NCI-H128 (cell line): ENCODE data around the gene ANAPC2.
A peak's percentile ranks its signal among the peaks of the same experiment; 100 is the strongest.

Experiments
- DNase-seq: peaks from one replicate; lab custom pipeline; 2025; ENCODE audit not compliant: unreplicated experiment; lab: John Stamatoyannopoulos, UW

Gene ANAPC2, protein sequence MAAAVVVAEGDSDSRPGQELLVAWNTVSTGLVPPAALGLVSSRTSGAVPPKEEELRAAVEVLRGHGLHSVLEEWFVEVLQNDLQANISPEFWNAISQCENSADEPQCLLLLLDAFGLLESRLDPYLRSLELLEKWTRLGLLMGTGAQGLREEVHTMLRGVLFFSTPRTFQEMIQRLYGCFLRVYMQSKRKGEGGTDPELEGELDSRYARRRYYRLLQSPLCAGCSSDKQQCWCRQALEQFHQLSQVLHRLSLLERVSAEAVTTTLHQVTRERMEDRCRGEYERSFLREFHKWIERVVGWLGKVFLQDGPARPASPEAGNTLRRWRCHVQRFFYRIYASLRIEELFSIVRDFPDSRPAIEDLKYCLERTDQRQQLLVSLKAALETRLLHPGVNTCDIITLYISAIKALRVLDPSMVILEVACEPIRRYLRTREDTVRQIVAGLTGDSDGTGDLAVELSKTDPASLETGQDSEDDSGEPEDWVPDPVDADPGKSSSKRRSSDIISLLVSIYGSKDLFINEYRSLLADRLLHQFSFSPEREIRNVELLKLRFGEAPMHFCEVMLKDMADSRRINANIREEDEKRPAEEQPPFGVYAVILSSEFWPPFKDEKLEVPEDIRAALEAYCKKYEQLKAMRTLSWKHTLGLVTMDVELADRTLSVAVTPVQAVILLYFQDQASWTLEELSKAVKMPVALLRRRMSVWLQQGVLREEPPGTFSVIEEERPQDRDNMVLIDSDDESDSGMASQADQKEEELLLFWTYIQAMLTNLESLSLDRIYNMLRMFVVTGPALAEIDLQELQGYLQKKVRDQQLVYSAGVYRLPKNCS

DNA sequence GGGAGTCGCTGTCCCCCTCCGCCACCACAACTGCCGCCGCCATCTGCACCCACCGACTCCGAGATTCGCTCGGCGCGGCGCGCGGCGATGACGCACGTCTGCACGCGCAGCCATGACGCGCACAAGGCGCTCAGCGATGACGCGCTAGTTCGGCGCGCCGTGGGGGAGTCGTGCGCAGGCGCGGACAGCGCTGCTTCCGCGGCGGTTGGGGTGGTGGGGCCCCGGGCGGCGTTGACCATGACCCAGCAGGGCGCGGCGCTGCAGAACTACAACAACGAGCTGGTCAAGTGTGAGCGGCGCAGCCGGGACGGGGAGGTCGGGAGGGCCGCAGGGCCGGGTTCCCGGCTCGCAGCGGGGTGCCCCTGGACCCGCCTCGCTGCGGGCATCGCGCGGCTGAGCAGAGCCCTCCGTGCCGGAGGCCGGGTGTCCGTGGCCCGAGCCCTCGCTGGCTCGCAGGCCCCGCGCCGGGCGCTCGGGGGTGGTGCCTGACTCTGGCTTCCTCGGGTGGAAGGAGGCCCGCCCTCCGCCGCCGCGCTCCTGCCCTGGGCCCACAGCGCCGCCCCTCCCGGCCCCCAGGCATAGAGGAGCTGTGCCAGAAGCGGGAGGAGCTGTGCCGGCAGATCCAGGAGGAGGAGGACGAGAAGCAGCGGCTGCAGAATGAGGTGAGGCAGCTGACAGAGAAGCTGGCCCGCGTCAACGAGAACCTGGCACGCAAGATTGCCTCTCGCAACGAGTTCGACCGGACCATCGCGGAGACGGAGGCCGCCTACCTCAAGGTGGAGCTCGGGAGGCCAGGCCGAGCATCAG, at the start of gene ANAPC2, which contains the start of gene SSNA1:
TSS of gene ANAPC2 (minus strand) at position 71 of the 807 bp plus-strand sequence. CDS start at position 43, 28 bp downstream.
TSS of gene SSNA1 (plus strand) at position 187 of the 807 bp plus-strand sequence. CDS start at position 238, 51 bp downstream.
- peak; percentile 83 for DNase-seq

DNA sequence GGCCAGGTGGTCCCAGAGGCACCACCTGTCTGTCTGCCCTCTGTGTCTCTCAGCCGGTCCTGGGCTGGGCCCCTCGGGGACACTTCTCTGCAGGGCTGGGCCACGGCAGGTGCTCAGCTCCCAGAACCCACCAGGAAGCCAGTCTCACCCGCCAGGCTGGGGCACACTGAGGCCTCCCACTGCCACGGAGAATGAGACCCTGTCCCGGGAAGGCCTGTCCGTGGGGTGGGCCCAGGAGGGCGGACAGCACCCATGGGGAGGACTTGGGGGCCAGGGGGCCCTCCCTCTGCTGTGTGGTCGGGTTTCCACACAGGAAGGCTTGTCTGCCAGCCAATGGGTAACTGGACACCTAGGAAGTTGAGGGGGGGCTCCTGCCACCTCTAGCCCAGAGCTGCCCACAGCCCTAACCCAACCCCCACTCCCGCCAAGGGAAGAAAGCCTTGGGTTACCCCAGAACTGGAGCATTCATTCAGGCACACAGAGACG, 48.6 kb upstream of the ANAPC2 start:
- peak; percentile 31 for DNase-seq

DNA sequence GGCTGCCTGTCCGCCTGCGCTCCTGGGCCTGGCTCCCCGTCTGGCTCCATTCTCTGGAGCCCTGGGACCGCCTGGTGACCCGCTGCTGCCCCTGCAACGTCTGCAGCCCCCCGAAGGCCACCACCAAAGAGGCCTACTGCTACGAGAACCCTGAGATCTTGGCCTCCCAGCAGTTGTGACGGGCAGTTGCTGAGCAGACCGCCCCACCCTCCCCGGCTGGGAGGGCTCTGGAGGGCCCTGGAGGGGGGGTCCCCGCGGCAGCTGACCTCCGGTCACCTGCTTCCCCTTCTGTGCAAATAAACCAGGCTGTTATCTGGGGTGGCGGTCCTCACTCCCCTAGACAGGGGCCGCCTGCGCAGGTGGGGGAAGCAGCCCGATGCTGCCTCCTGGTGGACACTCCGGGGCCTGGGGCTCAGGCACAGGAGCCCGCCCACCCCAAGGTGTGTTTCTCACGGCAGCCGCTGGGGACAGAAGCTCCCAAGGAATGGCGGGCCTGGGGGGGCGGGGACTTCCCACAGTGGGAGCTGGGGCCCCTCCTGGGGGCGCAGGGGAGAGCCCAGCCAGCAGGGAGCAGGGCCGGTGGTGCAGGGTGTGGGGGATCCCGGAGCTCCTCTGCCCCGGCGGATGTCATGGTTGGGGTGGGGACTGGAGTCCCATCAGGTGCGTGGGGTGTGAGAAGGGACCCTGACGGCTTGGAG, 48.0 kb upstream of the ANAPC2 start:
- DNase-seq: peak; percentile 81

DNA sequence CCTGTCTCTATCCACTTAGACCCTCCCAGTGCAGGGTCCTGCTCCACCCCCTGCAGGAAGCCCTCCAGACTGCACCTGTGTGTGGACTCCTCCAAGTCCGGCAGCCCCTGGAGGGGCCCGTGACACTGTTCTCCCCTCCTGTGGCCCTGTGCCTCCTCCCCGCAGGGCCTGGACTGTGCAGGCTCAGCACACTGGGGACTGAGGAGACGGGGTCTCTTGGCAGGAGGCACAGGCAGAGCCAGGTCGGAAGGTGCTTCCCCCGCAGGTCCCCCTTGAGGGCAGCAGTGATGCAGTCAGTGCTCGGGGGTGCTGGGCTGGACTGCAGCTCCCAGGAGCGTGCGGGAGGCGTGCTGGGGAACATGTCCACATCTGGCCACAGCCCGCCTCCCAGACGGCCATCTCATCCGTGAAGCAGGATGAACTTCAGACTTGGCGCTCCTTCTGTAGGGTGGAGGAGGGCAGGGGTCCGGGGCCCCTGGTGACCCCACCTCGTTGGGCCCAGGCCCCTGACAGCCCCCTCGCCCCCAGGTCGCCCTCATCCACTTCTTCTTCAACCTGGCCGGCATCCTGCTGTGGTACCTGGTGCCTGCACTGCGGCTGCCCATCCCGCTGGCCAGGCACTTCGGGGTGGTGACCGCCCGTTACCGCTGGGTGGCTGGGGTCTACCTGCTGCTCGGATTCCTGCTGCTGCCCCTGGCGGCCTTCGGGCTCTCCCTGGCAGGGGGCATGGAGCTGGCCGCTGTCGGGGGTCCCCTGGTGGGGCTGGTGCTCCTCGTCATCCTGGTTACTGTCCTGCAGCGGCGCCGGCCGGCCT, 47.3 kb upstream of the ANAPC2 start:
- DNase-seq: no peak

DNA sequence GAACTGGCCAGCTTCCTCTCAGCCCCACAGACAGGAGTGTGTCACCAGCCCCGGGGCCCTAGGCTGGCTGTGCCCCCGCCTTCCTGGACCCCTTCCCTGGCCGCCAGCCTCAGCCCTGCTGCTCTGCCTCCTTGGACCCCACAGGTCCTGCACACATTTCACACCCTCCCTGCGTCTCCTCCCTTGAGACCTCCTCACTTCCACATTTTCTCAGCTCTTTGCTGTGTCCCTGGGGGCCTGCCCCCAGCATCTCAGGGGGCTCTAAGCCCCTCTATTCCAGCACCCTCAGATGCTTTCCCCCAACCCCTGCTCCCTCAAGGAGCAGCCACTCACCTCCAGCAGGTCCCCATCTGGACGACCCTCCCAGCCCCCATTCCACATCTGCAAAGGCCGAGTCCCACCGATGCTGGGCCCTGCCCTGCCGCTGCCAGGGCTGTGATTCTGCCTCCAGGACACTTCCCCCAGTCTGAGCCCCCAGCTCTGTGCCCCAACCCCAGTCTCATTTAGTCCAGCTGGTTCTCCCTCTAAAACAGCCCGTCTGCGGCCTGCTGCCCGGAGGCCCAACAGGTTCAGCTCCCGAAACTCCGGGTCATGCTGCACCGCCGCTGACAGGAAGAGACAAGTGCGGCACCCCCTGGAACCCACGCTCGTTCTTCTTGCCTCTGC, 46.5 kb upstream of the ANAPC2 start:
- DNase-seq: no peak

DNA sequence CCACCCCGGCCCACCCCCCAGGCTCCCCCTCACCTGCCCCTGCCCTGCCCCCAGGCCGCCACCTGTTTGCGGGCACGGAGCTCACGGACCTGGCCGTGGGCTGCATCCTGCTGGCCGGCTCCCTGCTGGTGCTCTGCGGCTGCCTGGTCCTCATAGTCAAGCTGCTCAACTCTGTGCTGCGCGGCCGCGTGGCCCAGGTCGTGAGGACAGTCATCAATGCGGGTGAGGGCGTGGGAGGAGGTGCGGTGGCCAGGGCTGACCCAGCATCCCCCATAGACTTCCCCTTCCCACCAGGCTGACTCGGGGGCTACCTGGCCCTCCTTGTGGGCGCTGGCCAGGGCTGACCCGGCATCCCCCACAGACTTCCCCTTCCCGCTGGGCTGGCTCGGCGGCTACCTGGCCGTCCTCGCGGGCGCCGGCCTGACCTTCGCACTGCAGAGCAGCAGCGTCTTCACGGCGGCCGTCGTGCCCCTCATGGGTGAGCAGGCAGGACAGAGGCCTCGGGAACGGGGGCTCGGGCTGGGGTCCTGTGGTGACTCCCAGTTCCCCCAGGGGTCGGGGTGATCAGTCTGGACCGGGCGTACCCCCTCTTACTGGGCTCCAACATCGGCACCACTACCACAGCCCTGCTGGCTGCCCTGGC, 45.8 kb upstream of the ANAPC2 start:
- no peak for DNase-seq

DNA sequence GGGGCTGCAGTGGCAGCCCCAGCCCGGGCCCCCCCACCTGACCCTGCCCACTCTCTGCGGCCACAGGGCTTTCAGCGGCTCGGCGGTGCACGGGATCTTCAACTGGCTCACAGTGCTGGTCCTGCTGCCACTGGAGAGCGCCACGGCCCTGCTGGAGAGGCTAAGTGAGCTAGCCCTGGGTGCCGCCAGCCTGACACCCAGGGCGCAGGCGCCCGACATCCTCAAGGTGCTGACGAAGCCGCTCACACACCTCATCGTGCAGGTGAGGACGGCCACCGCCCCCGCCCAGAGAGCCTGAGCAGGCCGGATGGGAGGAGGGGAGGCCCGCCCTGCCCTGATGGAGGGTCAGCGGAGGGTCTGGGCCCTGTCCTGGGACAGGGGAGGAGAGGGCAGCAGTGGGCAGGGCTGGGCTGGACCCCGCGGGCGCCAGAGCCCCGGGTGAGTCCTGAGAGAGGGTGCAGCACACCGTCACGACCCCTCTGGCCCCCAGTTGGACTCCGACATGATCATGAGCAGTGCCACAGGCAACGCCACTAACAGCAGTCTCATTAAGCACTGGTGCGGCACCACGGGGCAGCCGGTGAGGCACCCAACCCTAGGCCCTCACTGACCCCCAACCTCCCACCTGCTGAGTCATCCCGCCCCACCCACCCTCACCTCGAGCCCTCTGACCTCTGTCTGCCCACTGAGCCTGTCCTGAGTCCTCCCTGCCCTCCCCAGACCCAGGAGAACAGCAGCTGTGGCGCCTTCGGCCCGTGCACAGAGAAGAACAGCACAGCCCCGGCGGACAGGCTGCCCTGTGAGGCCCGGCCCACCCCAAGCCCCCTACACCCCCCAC, 45.0 kb upstream of the ANAPC2 start:
- no peak for DNase-seq

DNA sequence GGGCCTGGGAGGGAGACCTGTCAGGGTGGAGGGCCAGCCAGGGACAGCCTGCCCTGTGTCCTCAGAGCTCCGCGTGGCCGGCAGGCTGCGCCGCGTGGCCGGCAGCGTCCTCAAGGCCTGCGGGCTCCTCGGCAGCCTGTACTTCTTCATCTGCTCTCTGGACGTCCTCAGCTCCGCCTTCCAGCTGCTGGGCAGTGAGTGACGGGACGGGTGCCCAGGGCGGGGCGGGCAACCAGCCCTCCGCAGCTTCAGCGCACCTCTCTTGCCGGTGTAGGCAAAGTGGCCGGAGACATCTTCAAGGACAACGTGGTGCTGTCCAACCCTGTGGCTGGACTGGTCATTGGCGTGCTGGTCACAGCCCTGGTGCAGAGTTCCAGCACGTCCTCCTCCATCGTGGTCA, 44.1 kb upstream of the ANAPC2 start:
- DNase-seq: no peak

DNA sequence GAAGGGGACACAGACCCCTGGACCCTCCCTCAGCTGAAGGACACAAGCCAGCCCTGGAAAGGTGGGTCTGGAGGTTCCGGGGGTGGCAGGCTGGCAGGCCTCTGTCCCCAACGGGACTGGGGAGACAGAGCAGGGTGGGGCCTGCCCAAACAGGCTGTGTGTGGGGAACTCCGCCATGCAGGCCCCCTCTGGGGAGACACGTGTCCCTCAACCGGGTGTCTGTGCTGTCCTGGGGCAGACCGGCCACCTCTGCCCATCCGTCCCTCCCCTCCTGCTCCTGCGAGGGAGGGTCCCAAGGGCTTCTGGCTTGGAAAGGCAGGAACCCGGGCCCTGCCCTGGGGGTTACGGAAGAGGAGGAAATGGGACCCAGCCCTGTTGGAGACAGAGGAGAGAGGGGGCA, 43.7 kb upstream of the ANAPC2 start:
- no peak for DNase-seq

DNA sequence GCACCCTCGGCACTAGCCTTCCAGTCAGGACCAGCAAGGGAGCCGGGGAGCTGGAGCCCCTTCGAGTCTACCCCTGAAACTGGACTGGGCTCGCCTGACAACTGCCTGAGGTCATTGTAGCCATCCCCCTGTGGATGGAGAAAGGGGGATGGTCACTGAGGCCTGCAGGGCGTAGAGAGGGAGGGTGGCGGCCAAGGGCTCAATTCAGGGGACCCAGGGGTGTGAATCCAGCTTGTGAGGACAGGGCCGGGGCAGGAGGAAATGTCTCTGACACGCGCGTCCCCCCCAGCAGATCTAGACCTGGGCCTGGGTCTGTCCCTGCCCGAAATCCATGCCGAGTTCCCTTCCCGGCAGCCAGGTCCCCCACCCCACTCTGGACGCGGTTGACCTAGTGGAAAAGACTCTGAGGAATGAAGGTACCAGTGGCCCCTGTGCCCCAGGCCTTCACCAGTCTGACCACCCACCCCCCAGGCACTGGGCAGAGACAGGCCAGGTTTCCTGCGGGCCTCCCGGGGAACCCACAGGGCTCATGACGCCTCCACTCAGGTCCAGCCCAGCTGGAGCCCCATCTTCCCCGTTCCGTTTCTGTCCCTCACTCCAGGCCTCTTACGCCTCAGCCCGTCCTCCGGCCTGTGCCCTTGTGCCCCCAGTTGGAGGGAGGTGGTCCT, 43.1 kb upstream of the ANAPC2 start:
- DNase-seq: no peak

DNA sequence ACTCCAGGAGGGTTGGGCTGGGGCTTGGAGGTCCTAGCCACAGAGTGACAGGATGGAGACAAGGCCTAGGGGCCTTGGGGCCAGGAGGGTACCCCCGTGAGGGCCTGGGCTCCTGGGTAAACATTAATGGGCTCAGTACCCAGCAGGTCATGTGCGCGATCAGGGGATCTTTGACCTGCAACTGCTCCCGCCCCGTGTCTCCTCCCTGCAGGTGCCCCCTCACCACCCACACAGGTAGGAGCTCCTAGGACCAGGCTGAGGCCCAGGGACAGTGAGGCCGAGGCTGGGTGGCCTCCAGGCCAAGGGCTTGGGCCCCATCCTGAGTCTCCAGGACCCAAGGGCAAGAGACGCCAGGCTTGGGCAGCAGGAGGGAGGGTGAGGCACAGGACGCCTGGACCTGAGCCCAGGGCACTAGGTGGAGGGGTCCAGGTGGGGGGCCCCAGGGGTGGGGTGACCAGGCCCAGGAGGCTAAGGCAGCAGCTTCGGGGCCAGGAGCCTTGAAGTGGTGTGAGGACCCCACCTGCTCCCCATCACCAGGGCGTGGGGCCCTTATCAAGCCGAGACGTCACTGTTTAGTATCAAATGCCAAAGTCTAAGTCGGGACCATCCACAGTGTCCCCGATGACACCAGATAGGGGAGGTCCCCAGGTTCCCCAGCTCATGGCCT, 42.5 kb upstream of the ANAPC2 start, which contains the start of gene SLC34A3:
TSS of gene SLC34A3 (plus strand) at position 197 of the 667 bp plus-strand sequence. CDS start 802 bp downstream, outside the sequence.
- DNase-seq: no peak

DNA sequence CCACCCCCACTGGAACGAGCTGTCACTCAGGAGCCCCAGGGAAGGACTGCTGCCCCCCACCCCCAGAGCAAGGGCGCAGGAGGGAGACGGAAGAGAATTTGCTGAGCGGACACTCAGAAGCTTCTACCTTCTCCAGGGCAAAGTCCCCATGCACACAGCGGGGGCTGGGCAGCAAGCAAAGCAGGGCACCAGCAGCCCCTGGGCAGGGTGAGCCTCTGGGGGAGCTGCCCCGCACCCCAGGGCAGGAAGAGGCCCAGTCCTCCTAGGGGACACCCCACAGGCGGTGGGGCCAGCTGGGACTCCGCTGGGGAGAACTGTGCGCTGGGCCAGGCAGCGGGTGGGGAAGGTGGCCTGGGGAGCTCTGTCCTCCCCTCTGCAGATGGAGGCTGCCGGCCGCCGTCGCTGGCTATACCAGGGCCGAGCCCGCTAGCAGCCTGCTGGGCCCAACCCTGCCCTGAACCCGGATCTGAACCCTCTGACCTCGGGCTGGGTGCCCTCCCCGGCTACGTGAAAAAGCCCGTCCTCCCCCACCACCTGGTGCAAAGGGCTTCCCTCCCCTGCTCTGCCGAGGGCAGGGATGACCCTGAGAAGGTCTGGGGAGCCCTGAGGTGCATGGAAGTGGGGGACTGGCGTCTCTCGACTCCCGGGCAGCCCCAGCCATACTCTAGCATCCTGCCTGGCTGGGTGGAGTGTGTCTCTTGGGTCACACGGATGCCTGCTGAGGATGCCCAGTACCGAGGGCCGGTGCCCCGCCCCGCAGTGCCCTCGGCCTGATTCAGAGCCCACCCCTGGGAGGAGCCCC, 41.7 kb upstream of the ANAPC2 start:
- no peak for DNase-seq

DNA sequence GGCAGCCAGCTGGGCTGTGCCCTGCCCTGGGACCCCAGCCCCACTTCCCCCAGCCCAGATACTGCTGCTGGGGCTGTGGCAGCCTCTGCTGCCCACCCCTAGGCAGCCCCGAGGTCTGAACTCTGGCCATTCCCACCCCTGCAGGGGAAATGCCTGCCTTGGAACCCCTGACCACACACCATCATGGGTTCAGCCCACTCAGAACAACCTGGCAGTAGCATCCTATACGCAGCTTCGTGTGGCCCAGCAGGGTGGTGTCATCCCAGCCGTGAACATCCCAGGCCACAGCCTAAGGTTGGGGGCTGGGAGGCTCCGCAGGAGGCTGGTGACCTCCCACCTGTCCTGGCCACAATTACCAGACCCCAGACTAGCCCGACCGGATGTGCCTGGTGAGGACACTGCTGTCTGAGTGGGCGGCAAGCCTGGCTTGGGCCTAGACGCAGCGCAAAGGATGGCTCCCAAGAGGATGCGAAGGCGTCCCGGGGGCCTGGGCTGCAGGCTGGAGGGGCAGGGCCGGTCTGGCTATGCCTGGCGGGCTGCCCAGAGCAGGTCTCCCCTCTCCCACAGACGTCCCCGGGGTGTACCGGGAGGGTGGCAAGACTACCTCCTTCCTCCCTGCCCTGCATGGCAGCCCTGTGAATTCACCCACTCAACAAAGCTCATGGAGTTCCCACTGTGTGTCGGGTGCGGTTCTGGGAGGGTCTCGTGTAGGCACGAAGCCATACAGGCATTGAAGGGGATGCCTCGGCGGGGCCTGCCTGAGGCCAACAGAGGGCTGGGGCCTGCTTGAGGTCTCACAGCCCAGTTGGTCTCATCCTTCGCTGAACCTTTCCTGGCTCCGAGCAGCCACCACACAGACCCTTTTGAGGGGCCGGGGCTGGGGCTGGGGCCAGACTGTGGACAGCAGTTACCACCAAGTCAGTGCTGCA, 40.9 kb upstream of the ANAPC2 start:
- DNase-seq: no peak

DNA sequence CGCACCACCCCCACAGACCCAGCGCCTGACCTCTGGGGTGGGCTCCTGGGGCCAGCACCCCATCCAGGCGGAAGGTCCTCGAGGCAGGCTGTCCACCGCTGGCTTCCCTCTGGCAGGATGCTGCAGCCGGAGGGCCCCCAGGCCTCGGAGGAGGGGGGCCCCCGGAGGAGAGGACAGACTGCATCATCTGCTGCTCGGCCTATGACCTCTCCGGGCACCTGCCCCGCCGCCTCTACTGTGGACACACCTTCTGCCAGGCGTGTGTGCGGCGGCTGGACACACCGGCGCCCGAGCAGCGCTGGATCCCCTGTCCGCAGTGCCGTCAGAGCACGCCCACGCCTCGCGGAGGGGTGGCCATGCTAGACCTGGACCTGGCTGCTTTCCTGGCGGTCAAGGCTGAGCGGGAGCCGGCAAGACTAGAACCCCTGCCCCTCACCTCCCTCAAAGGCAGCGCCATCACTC, 40.2 kb upstream of the ANAPC2 start:
- DNase-seq: no peak
